Measurements from ENCODE around the gene MAN2C1.

The MAN2C1 gene

DNA sequence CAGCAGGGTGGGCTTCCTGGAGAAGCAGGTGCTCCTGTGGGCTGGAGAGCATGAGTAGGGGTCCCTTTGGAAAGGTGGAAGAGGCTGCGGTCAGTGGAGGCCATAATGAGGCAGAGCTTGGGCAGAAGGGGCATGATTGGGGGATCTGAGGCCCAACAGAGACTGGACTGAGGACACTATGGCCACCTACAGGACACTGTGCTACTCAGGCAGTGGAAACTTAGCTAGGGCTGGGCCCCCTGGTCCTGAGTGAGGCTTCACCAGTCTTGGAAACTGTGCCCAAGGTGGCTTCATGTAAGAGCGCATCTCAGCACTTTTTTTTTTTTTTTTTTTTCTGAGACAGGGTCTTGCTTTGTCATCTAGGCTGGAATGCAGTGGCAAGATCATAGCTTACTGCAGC, 38.8 kb downstream of the MAN2C1 start:
- no peak for TF ChIP-seq FOXP2 (optimal IDR thresholded peaks at IDR 0.05; ENCODE audit: borderline replicate concordance, extremely low read depth, extremely low read length, insufficient read depth)
- TF ChIP-seq, protein P1, sequence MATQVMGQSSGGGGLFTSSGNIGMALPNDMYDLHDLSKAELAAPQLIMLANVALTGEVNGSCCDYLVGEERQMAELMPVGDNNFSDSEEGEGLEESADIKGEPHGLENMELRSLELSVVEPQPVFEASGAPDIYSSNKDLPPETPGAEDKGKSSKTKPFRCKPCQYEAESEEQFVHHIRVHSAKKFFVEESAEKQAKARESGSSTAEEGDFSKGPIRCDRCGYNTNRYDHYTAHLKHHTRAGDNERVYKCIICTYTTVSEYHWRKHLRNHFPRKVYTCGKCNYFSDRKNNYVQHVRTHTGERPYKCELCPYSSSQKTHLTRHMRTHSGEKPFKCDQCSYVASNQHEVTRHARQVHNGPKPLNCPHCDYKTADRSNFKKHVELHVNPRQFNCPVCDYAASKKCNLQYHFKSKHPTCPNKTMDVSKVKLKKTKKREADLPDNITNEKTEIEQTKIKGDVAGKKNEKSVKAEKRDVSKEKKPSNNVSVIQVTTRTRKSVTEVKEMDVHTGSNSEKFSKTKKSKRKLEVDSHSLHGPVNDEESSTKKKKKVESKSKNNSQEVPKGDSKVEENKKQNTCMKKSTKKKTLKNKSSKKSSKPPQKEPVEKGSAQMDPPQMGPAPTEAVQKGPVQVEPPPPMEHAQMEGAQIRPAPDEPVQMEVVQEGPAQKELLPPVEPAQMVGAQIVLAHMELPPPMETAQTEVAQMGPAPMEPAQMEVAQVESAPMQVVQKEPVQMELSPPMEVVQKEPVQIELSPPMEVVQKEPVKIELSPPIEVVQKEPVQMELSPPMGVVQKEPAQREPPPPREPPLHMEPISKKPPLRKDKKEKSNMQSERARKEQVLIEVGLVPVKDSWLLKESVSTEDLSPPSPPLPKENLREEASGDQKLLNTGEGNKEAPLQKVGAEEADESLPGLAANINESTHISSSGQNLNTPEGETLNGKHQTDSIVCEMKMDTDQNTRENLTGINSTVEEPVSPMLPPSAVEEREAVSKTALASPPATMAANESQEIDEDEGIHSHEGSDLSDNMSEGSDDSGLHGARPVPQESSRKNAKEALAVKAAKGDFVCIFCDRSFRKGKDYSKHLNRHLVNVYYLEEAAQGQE (IDR thresholded peaks at IDR 0.05; ENCODE audit: insufficient read depth in 1 of 2, low read depth in 2 of 2, low read length in 2 of 2), result no peak
- no peak for TF ChIP-seq SIN3A (IDR thresholded peaks at IDR 0.05; ENCODE audit: borderline replicate concordance, insufficient read depth, low read length)
- no peak for TF ChIP-seq TAF1 (IDR thresholded peaks at IDR 0.05; ENCODE audit: borderline replicate concordance, insufficient read depth, low read length)
- no peak for TF ChIP-seq POLR2AphosphoS5 (IDR thresholded peaks at IDR 0.05; ENCODE audit: low read depth, low read length)

DNA sequence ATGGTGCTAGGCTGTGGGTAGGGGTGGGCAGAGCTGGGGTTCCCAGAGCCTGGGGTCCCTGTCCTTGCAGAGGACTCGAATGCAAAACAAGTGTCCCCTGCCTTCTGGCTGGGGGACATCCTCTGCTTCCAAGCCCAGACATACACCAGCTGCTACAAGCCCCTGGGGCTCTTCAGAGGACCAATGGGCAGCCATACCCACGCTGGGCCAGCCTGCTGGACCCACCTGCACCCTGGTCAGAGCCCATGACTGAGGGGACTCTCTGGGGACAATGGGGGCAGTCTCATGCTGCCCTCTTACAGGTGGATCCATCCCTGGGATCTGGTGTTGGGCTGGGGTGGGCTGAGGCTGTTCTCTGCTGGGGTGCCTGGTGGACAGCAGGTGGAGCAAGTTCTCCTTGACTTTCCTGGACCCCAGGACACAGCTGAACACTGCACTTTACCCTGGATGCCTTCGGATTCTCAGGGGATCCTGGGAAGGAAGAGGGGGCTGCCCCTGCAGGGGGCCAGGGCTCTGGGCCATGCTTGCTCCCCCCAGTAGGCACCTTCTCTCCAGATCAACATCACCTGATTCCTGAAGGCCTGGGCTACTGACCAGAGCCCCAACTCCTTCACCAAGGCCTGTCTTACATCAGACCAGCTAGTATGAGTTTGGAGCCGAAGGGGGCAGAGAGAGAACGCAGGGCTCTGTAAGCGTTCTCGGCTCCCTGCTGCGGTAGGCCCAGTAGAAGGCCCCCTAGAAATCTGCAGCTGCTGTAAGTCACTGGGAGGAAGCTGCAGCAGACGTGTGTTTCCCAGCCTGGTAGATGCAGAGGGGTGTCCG, 39.7 kb downstream of the MAN2C1 start:
- no peak for TF ChIP-seq FOXP2 (optimal IDR thresholded peaks at IDR 0.05; ENCODE audit: borderline replicate concordance, extremely low read depth, extremely low read length, insufficient read depth)
- no peak for TF ChIP-seq POLR2AphosphoS5 (IDR thresholded peaks at IDR 0.05; ENCODE audit: low read depth, low read length)
- no peak for TF ChIP-seq SIN3A (IDR thresholded peaks at IDR 0.05; ENCODE audit: borderline replicate concordance, insufficient read depth, low read length)

DNA sequence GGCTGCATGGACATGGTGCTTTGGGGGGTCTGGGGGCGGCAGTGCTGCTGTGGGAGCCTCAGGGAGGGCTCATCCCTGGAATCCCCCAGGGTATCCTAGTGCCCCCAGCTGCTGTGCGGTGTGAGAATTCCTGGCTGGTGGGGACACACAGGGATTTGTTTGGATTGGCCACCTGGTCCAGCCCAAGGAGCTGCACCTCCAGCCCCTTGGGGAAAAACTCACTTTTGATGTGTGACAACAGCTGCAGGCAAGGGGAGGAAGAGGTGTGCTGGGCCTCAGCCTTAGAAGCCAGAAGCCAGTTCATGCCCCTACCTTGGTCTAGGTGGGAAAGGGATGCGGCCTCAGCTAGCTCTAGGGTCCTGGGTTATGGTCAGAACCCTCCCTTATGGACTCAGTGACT, 40.9 kb downstream of the MAN2C1 start:
- TF ChIP-seq SIN3A (IDR thresholded peaks at IDR 0.05; ENCODE audit: borderline replicate concordance, insufficient read depth, low read length) (no peak), TAF1 (IDR thresholded peaks at IDR 0.05; ENCODE audit: borderline replicate concordance, insufficient read depth, low read length) (no peak), POLR2AphosphoS5 (IDR thresholded peaks at IDR 0.05; ENCODE audit: low read depth, low read length) (no peak), FOXP2 (optimal IDR thresholded peaks at IDR 0.05; ENCODE audit: borderline replicate concordance, extremely low read depth, extremely low read length, insufficient read depth) (no peak)
- TF ChIP-seq, protein P1 (IDR thresholded peaks at IDR 0.05; ENCODE audit: insufficient read depth in 1 of 2, low read depth in 2 of 2, low read length in 2 of 2), result no peak

GRCh38 chr15:75327005-75327404, 41.4 kb downstream of the MAN2C1 start:
- TF ChIP-seq TAF1 (IDR thresholded peaks at IDR 0.05; ENCODE audit: borderline replicate concordance, insufficient read depth, low read length) (no peak), SIN3A (IDR thresholded peaks at IDR 0.05; ENCODE audit: borderline replicate concordance, insufficient read depth, low read length) (no peak), FOXP2 (optimal IDR thresholded peaks at IDR 0.05; ENCODE audit: borderline replicate concordance, extremely low read depth, extremely low read length, insufficient read depth) (no peak), POLR2AphosphoS5 (IDR thresholded peaks at IDR 0.05; ENCODE audit: low read depth, low read length) (no peak)
- TF ChIP-seq, protein P1 (IDR thresholded peaks at IDR 0.05; ENCODE audit: insufficient read depth in 1 of 2, low read depth in 2 of 2, low read length in 2 of 2), result no peak

- TF ChIP-seq, protein P1 (IDR thresholded peaks at IDR 0.05; ENCODE audit: insufficient read depth in 1 of 2, low read depth in 2 of 2, low read length in 2 of 2), result no peak
These were observed 42.5 kb downstream of the MAN2C1 start for GRCh38 chr15:75325922-75326321.

Measured in PFSK-1 (cell line).